DMS79 (cell line): Measurements from ENCODE around the gene SYNGR3.
"Not testable (repeated sequence)": the region's sequence is repeated elsewhere in the genome, so short reads cannot be mapped to it uniquely, and the experiment has no call there.

Experiments used
- DNase-seq: peaks from one replicate; lab custom pipeline; 2025; lab: John Stamatoyannopoulos, UW

SYNGR3 gene

GRCh38 chr16:2009164-2009711 is 19.5 kb downstream of the SYNGR3 start:
- no peak for DNase-seq

GRCh38 chr16:2009791-2010510 is 20.2 kb downstream of the SYNGR3 start, which contains the start of gene ZNF598:
Gene ZNF598, minus strand, starts transcription at chr16:2009821.
- peak; percentile 43 for DNase-seq

- not testable (repeated sequence) for DNase-seq
Observed at GRCh38 chr16:2011726-2012125, 22.0 kb downstream of the SYNGR3 start.

- no peak for DNase-seq
Observed at GRCh38 chr16:2013527-2013926, 23.8 kb downstream of the SYNGR3 start.

- no peak for DNase-seq
Observed at GRCh38 chr16:2015117-2015946, 25.6 kb downstream of the SYNGR3 start.

- DNase-seq, result no peak
Observed at GRCh38 chr16:2015947-2016208, 26.1 kb downstream of the SYNGR3 start.

GRCh38 chr16:2016407-2016922 is 26.7 kb downstream of the SYNGR3 start:
- no peak for DNase-seq

- peak; percentile 51 for DNase-seq
Observed at GRCh38 chr16:2019518-2019920, 29.7 kb downstream of the SYNGR3 start, which contains the start of gene NPW. Gene NPW, plus strand, starts transcription at chr16:2019785.

GRCh38 chr16:2019921-2020831 is 30.4 kb downstream of the SYNGR3 start:
- DNase-seq, result no peak

GRCh38 chr16:2022723-2023091 is 32.9 kb downstream of the SYNGR3 start:
- DNase-seq, result no peak

GRCh38 chr16:2023092-2024031 is 33.6 kb downstream of the SYNGR3 start:
- DNase-seq, result peak; percentile 85

- DNase-seq, result no peak
Observed at GRCh38 chr16:2024032-2024420, 34.3 kb downstream of the SYNGR3 start.

GRCh38 chr16:2025251-2025650 is 35.5 kb downstream of the SYNGR3 start:
- no peak for DNase-seq

- no peak for DNase-seq
Observed at GRCh38 chr16:2025878-2026460, 36.2 kb downstream of the SYNGR3 start.

GRCh38 chr16:2026461-2027023 is 36.8 kb downstream of the SYNGR3 start, which contains the start of gene NHERF2:
Gene NHERF2, plus strand, starts transcription at chr16:2026902. Its CDS starts 104 bp downstream, at chr16:2027006.
- DNase-seq, result no peak

- DNase-seq, result peak; percentile 19
Observed at GRCh38 chr16:2027024-2028010, 37.5 kb downstream of the SYNGR3 start.

- no peak for DNase-seq
Observed at GRCh38 chr16:2028146-2028545, 38.4 kb downstream of the SYNGR3 start.

GRCh38 chr16:2028620-2029220 is 39.0 kb downstream of the SYNGR3 start:
- no peak for DNase-seq
